ENCODE data around the gene AGAP2. TPM values are rescaled to one million over a fixed set of nuclear protein-coding genes. Genes with fewer than 3 reads are reported as not detected.
A peak's percentile ranks its signal among the peaks of the same experiment; 100 is the strongest.

AGAP2 gene
- total and polyA plus RNA-seq, 9 of the 15 experiments (the other 6 are each of a cell fraction or from before 2014, with no cell fraction given), result 0.04 to 0.77 (median 0.28) TPM; not detected in 1

DNA sequence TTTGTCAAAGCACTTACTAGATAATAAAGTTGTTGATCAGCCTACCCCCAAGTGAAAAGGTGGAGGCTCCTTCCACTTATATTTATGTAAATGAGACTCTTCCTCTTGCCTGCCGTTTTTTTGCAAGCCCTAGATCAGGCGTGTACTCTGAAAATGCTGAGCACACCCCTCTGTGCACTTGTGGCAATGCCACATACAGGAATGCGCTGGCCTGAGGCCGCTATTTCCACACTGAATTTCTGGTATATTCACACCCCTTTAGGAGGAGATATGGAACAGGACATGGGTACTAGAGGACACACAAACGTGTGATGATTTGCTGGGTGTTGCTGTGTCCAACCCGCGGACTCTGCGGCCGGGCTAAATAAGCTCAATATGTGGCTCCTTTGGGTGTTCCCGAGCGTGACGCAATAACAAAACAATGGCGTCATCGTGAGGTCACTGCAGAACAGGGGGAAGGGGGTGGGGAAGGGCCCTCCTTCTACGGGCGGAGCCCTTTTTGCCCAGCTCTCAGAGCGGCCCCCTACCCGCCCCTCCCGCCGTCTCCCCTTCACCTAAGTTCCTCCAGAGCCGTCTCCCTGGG lies 5.7 kb upstream of the AGAP2 start (continued):
- TF ChIP-seq RBM22 (IDR thresholded peaks at IDR 0.05; ENCODE audit: low read depth, low read length, poor library complexity, severe bottlenecking) (peak; percentile 49), TBL1XR1 (IDR thresholded peaks at IDR 0.05; ENCODE audit: low read length in 2 of 2) (peak in 1 of 2 experiments; percentile 92; a peak in 2 of 4 replicates)

DNA sequence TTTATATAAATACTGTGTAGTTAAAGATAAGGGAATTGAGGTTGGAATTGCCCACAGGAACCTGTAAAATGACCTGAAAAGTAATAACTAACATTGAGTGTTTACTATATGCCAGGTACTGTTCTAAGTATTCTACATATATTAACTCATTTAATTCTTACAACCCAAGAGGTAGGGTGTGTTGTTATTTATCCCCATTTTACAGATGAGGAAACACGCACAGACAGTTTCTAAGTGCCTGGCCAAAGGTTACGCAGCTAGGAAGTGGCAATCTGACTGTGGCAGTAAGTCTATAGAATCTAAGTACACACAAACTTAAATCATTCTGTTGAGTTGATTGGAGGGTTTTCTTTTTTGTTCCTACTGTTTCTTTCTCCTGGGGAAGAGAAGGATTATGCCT lies 5.2 kb upstream of the AGAP2 start:
- Histone ChIP-seq H3K9ac (ENCODE audit: insufficient read depth in 1 of 2, low read depth in 2 of 2, low read length in 2 of 2) (peak overlapping the region in 1 of 2 experiments; percentile 88; a peak in 2 of 4 replicates), H3K4me1 (replicated peaks in 1 of 2; ENCODE audit: control insufficient read depth in 2 of 2, insufficient read depth in 2 of 2, low read length in 2 of 2) (peaks cover 7 to 13% of the 10 kb centered on the region in 2 experiments; a peak in 3 of 5 replicates), H3K36me3 (ENCODE audit: control insufficient read depth, insufficient read depth, low read length) (peaks cover 29% of the 10 kb centered on the region), H4K20me1 (replicated peaks; ENCODE audit: control insufficient read depth, insufficient read depth, low read length) (no peaks in the 10 kb centered on the region), H3K27ac (ENCODE audit: extremely low read depth, low read depth, low read length) (peak overlapping the region; percentile 84), H2AFZ (ENCODE audit: low read depth, low read length) (peak overlapping the region; percentile 90), H3K9me3 (replicated peaks; ENCODE audit: control insufficient read depth, insufficient read depth, low read depth, low read length) (no peaks in the 10 kb centered on the region), H3K4me2 (ENCODE audit: insufficient read depth, low read length) (peak overlapping the region; percentile 88), H3K27me3 (ENCODE audit: control insufficient read depth in 2 of 2, insufficient read depth in 2 of 2, low read length in 2 of 2) (peaks cover 0 to 12% of the 10 kb centered on the region in 2 experiments; a peak in 2 of 5 replicates), H3K4me3 (no peak overlapping the region; the same call in 1 of the 2 replicates), H3K9me1 (ENCODE audit: control insufficient read depth, insufficient read depth, low read length) (no peaks in the 10 kb centered on the region), H3K79me2 (ENCODE audit: control insufficient read depth, insufficient read depth, low read length) (peaks cover 8% of the 10 kb centered on the region; the same call in 1 of the 3 replicates)
- no peak for ATAC-seq
- FAIRE-seq, result no peak
- POLR2A ChIA-PET, result interaction anchor here (1.0 to 2.5 kb wide), 3 partner anchors 8 to 223 kb away, joined by 4 to 15 read pairs (median 6); partner anchors contain the start of gene DDIT3
- BruUV-seq (replicated peaks), result no TSS peak
- CTCF ChIA-PET (ENCODE audit: low intra/inter-chr PET ratio), result no interaction called here
- no peak for DNase-seq (ENCODE audit: extremely low read depth in 1 of 4, low spot score in 3 of 4)
- 67% methylated on average over 2 of the region's 2 CpGs for WGBS (ENCODE audit: insufficient coverage, low coverage, missing lambda C conversion rate)
- in situ Hi-C loops (cut with MboI), result loop anchor here (10.0 kb wide), 1 partner anchor 429 kb away; no protein-coding TSS in a partner anchor
- intact Hi-C loops (cut with micrococcal nuclease), result no loop called here
- TF ChIP-seq TCFL5 (CRISPR knock-in tag; conservative IDR thresholded peaks at IDR 0.05) (no peak), NFYB (IDR thresholded peaks at IDR 0.05; ENCODE audit: extremely low read depth, insufficient read length) (no peak), NFRKB (IDR thresholded peaks at IDR 0.05; ENCODE audit: low read depth) (no peak), COPS2 (conservative IDR thresholded peaks at IDR 0.05) (no peak), SPI1 (IDR thresholded peaks at IDR 0.05; ENCODE audit: borderline replicate concordance, low read depth, low read length) (no peak), SRF (CRISPR knock-in tag; IDR thresholded peaks at IDR 0.05) (no peak), SUPT5H (IDR thresholded peaks at IDR 0.05) (no peak), ZNF431 (CRISPR knock-in tag; IDR thresholded peaks at IDR 0.05) (no peak)
- TF ChIP-seq, protein P1, sequence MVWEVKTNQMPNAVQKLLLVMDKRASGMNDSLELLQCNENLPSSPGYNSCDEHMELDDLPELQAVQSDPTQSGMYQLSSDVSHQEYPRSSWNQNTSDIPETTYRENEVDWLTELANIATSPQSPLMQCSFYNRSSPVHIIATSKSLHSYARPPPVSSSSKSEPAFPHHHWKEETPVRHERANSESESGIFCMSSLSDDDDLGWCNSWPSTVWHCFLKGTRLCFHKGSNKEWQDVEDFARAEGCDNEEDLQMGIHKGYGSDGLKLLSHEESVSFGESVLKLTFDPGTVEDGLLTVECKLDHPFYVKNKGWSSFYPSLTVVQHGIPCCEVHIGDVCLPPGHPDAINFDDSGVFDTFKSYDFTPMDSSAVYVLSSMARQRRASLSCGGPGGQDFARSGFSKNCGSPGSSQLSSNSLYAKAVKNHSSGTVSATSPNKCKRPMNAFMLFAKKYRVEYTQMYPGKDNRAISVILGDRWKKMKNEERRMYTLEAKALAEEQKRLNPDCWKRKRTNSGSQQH (CRISPR knock-in tag; IDR thresholded peaks at IDR 0.05), result no peak
- TF ChIP-seq, protein P2, sequence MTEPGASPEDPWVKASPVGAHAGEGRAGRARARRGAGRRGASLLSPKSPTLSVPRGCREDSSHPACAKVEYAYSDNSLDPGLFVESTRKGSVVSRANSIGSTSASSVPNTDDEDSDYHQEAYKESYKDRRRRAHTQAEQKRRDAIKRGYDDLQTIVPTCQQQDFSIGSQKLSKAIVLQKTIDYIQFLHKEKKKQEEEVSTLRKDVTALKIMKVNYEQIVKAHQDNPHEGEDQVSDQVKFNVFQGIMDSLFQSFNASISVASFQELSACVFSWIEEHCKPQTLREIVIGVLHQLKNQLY (CRISPR knock-in tag; conservative IDR thresholded peaks at IDR 0.05), result no peak
- TF ChIP-seq, protein P3, sequence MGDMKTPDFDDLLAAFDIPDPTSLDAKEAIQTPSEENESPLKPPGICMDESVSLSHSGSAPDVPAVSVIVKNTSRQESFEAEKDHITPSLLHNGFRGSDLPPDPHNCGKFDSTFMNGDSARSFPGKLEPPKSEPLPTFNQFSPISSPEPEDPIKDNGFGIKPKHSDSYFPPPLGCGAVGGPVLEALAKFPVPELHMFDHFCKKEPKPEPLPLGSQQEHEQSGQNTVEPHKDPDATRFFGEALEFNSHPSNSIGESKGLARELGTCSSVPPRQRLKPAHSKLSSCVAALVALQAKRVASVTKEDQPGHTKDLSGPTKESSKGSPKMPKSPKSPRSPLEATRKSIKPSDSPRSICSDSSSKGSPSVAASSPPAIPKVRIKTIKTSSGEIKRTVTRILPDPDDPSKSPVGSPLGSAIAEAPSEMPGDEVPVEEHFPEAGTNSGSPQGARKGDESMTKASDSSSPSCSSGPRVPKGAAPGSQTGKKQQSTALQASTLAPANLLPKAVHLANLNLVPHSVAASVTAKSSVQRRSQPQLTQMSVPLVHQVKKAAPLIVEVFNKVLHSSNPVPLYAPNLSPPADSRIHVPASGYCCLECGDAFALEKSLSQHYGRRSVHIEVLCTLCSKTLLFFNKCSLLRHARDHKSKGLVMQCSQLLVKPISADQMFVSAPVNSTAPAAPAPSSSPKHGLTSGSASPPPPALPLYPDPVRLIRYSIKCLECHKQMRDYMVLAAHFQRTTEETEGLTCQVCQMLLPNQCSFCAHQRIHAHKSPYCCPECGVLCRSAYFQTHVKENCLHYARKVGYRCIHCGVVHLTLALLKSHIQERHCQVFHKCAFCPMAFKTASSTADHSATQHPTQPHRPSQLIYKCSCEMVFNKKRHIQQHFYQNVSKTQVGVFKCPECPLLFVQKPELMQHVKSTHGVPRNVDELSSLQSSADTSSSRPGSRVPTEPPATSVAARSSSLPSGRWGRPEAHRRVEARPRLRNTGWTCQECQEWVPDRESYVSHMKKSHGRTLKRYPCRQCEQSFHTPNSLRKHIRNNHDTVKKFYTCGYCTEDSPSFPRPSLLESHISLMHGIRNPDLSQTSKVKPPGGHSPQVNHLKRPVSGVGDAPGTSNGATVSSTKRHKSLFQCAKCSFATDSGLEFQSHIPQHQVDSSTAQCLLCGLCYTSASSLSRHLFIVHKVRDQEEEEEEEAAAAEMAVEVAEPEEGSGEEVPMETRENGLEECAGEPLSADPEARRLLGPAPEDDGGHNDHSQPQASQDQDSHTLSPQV (IDR thresholded peaks at IDR 0.05), result no peak
